IMR-90 (cell line): ENCODE results near the gene POFUT2. TPM values are rescaled to one million over a fixed set of nuclear protein-coding genes. Genes with fewer than 3 reads are reported as not detected.

ENCODE experiments used
- ATAC-seq: fragments of 200-7000 bp; cut with Tn5 transposase; 2 replicates; pipeline ENCODE4 v1.9.1; 2020; ENCODE audit warnings: low read depth, mild to moderate bottlenecking, moderate library complexity
- BruUV-seq: library from RNA; stranded (reverse); fragments of 400-500 nt; replicated peaks from 2 replicates; lab custom pipeline; 2021; lab: Mats Ljungman, UMichigan
- CTCF ChIA-PET: fragments of 300-600 bp; formaldehyde crosslinking; extraction: SDS; loops from one replicate; lab custom pipeline; 2021; ENCODE audit warnings: antibody characterized with exemption; lab: Yijun Ruan, JAX
- POLR2A ChIA-PET: fragments of 300-600 bp; sonication (Branson Sonifier 250); formaldehyde crosslinking; loops from one replicate; lab custom pipeline; 2022; ENCODE audit warnings: antibody characterized with exemption; ENCODE audit not compliant: unreplicated experiment; lab: Charles Lee
- DNase-seq: peaks from one replicate; pipeline ENCODE4 v3.0.0; 2013
- H2AFZ ChIP-seq: replicated peaks from 2 replicates; pipeline ENCODE3; 2013; ENCODE audit warnings: low read length, mild to moderate bottlenecking; ENCODE audit not compliant: poor library complexity
- H2AK5ac ChIP-seq: 2 replicates; pipeline ENCODE4 v1.6.1; 2013; ENCODE audit warnings: low read depth, low read length, inconsistent platforms
- H2AK9ac ChIP-seq: replicated peaks from 2 replicates; pipeline ENCODE3; 2013; ENCODE audit warnings: mild to moderate bottlenecking, low read depth, low read length, moderate library complexity; ENCODE audit not compliant: poor library complexity
- H2BK120ac ChIP-seq: 2 replicates; pipeline ENCODE4 v1.6.1; 2013; ENCODE audit warnings: low read depth, low read length, inconsistent platforms
- H2BK15ac ChIP-seq: 3 replicates; pipeline ENCODE4 v1.6.1; 2013; ENCODE audit warnings: low read depth, low read length, inconsistent platforms
- H2BK20ac ChIP-seq: 2 replicates; pipeline ENCODE4 v1.6.1; 2013; ENCODE audit warnings: low read depth, mild to moderate bottlenecking, inconsistent platforms, low read length, moderate library complexity
- H2BK5ac ChIP-seq: 2 replicates; pipeline ENCODE4 v1.6.1; 2013; ENCODE audit warnings: mild to moderate bottlenecking, low read depth, low read length, inconsistent platforms; ENCODE audit not compliant: poor library complexity, severe bottlenecking
- H3K14ac ChIP-seq: replicated peaks from 2 replicates; pipeline ENCODE4 v1.6.1; 2013; ENCODE audit warnings: low read depth, low read length, inconsistent platforms
- H3K18ac ChIP-seq: 2 replicates; pipeline ENCODE4 v1.6.1; 2013; ENCODE audit warnings: low read depth, low read length, control low read depth
- H3K23ac ChIP-seq: 2 replicates; pipeline ENCODE4 v1.6.1; 2013; ENCODE audit warnings: low read depth, low read length, inconsistent platforms
- H3K27ac ChIP-seq: 2 replicates; pipeline ENCODE4 v1.5.1; 2013; ENCODE audit warnings: mild to moderate bottlenecking, control low read depth, low read length; ENCODE audit not compliant: insufficient read depth
- H3K27me3 ChIP-seq: 2 replicates; pipeline ENCODE4 v1.6.1; 2013; ENCODE audit warnings: low read length; ENCODE audit not compliant: control insufficient read depth, insufficient read depth
- H3K36me3 ChIP-seq: 2 replicates; pipeline ENCODE4 v1.6.1; 2013; ENCODE audit warnings: low read length, mixed read lengths; ENCODE audit not compliant: control insufficient read depth, insufficient read depth
- H3K4ac ChIP-seq: 2 replicates; pipeline ENCODE4 v1.6.1; 2013; ENCODE audit warnings: low read depth, low read length, inconsistent platforms
- H3K4me1 ChIP-seq: 2 replicates; pipeline ENCODE4 v1.6.1; 2013; ENCODE audit warnings: low read length, mixed read lengths; ENCODE audit not compliant: control insufficient read depth, insufficient read depth
- H3K4me2 ChIP-seq: 2 replicates; pipeline ENCODE4 v1.6.1; 2013; ENCODE audit warnings: low read depth, mild to moderate bottlenecking, control low read depth, low read length, moderate library complexity
- H3K4me3 ChIP-seq: 2 replicates; pipeline ENCODE4 v1.5.1; 2013; ENCODE audit warnings: low read depth, mild to moderate bottlenecking, control low read depth, low read length, moderate library complexity; ENCODE audit not compliant: insufficient read depth
- H3K56ac ChIP-seq: 2 replicates; pipeline ENCODE4 v1.6.1; 2013; ENCODE audit warnings: low read length, inconsistent platforms; ENCODE audit not compliant: insufficient read depth; ENCODE audit errors: extremely low read depth
- H3K79me1 ChIP-seq, 2 experiments: 2 replicates each; pipeline ENCODE4 v1.6.1; 2013; ENCODE audit warnings: low read length in 2 of 2, inconsistent platforms in 1 of 2, low read depth in 1 of 2
- H3K9ac ChIP-seq: 2 replicates; pipeline ENCODE4 v1.6.1; 2013; ENCODE audit warnings: low read depth, low read length, control low read depth
- H3K9me1 ChIP-seq: 2 replicates; pipeline ENCODE4 v1.6.1; 2013; ENCODE audit warnings: low read length, inconsistent platforms; ENCODE audit not compliant: insufficient read depth
- H3K9me3 ChIP-seq: 2 replicates; pipeline ENCODE4 v1.6.1; 2013; ENCODE audit warnings: low read length; ENCODE audit not compliant: control insufficient read depth, insufficient read depth
- H4K20me1 ChIP-seq: 2 replicates; pipeline ENCODE4 v1.6.1; 2013; ENCODE audit warnings: low read length, inconsistent platforms; ENCODE audit not compliant: insufficient read depth
- H4K5ac ChIP-seq: 2 replicates; pipeline ENCODE4 v1.6.1; 2013; ENCODE audit warnings: mild to moderate bottlenecking, low read depth, low read length, control low read depth
- H4K8ac ChIP-seq, 2 experiments: 2 replicates each; pipeline ENCODE4 v1.6.1; 2013; ENCODE audit warnings: low read depth in 2 of 2, low read length in 2 of 2, control low read depth in 1 of 2, inconsistent platforms in 1 of 2
- H4K91ac ChIP-seq: 2 replicates; pipeline ENCODE4 v1.6.1; 2013; ENCODE audit warnings: low read depth, low read length, inconsistent platforms; ENCODE audit not compliant: insufficient read depth
- BHLHE40 ChIP-seq: fragments of 150-350 bp; IDR thresholded peaks from 2 replicates; pipeline ENCODE4 v1.6.1; 2016; ENCODE audit warnings: mild to moderate bottlenecking, low read depth, low read length
- CEBPB ChIP-seq: IDR thresholded peaks from 2 replicates; pipeline ENCODE4 v1.6.1; 2012; ENCODE audit warnings: low read depth, low read length, improper control_type of control experiment
- CTCF ChIP-seq: conservative IDR thresholded peaks from 2 replicates; pipeline ENCODE4 v1.5.1; 2012; ENCODE audit warnings: mild to moderate bottlenecking, low read depth, low read length, improper control_type of control experiment
- FOS ChIP-seq: fragments of 150-350 bp; IDR thresholded peaks from 2 replicates; pipeline ENCODE4 v1.6.1; 2016; ENCODE audit warnings: low read depth, low read length
- MAZ ChIP-seq: IDR thresholded peaks from 2 replicates; pipeline ENCODE4 v1.6.1; 2012; ENCODE audit warnings: low read depth, mild to moderate bottlenecking, low read length, improper control_type of control experiment, moderate library complexity, borderline replicate concordance
- NFE2L2 ChIP-seq: fragments of 150-350 bp; IDR thresholded peaks from 2 replicates; pipeline ENCODE4 v1.6.1; 2016; ENCODE audit warnings: low read depth, mild to moderate bottlenecking, low read length
- POLR2A ChIP-seq: IDR thresholded peaks from 2 replicates; pipeline ENCODE4 v1.6.1; 2012; ENCODE audit warnings: mild to moderate bottlenecking, low read depth, low read length
- RAD21 ChIP-seq: IDR thresholded peaks from 2 replicates; pipeline ENCODE4 v1.6.1; 2012; ENCODE audit warnings: low read length, improper control_type of control experiment
- RCOR1 ChIP-seq: IDR thresholded peaks from 2 replicates; pipeline ENCODE4 v1.6.1; 2012; ENCODE audit warnings: mild to moderate bottlenecking, low read length, improper control_type of control experiment; ENCODE audit not compliant: insufficient replicate concordance
- SMC3 ChIP-seq: fragments of 150-350 bp; IDR thresholded peaks from 2 replicates; pipeline ENCODE4 v1.6.1; 2016; ENCODE audit warnings: low read depth, mild to moderate bottlenecking, antibody characterized with exemption, low read length, moderate library complexity
- USF2 ChIP-seq: fragments of 150-350 bp; IDR thresholded peaks from 2 replicates; pipeline ENCODE4 v1.6.1; 2017; ENCODE audit warnings: mild to moderate bottlenecking, antibody characterized with exemption, low read length, low read depth
- WGBS, 2 experiments: methylation state at CpG; one replicate each; pipeline versions ENCODE4 v1.1.5 to v1.1.7; 2013; ENCODE audit warnings: missing lambda C conversion rate in 2 of 2; ENCODE audit not compliant: insufficient read length in 1 of 2; ENCODE audit errors: extremely low coverage in 2 of 2; 5-methylcytosine and 5-hydroxymethylcytosine counted together
- dilution Hi-C: fragments of 300-500 bp; cut with HindIII; formaldehyde crosslinking; loops from one replicate; pipeline ENCODE4 v1.14.3; 2018; ENCODE audit warnings: low sequenced_read_pairs; ENCODE audit not compliant: unreplicated experiment
- in situ Hi-C: fragments of 300-500 bp; cut with MboI; formaldehyde crosslinking; loops from 3 replicates; pipeline ENCODE4 v1.14.3; 2019; ENCODE audit warnings: low sequenced_read_pairs, inconsistent platforms, mixed read lengths
- intact Hi-C: fragments of 100-400 bp; cut with micrococcal nuclease; formaldehyde crosslinking; loops from 2 replicates; pipeline ENCODE4 v1.10.0; 2022
- polyA plus RNA-seq, 3 experiments: library from polyadenylated mRNA; depleted of rRNA; stranded (reverse); fragments of >200 nt; gene quantifications; 2 replicates each; pipeline ENCODE4 v1.2.3, GENCODE V29; 2012; ENCODE audit warnings: low replicate concordance in 1 of 3
- total RNA-seq: library from RNA; depleted of rRNA; stranded (reverse); fragments of >200 nt; gene quantifications from 2 replicates; pipeline ENCODE4 v1.2.3, GENCODE V29; 2012

The POFUT2 gene
- total and polyA plus RNA-seq, 2 of the 4 experiments (the other 2 are of a cell fraction), result 18.8 to 59.3 TPM

- peak overlapping the region; percentile 4; the same call in 2 of the 3 replicates for H2BK15ac ChIP-seq
- peak overlapping the region; percentile 95 for H3K4ac ChIP-seq
- H3K14ac ChIP-seq, result peak overlapping the region; percentile 78
- no TSS peak for BruUV-seq
- peak overlapping the region; percentile 98 for H2AK5ac ChIP-seq
- no peaks in the 10 kb centered on the region for H4K20me1 ChIP-seq
- no peaks in the 10 kb centered on the region for H3K36me3 ChIP-seq
- H3K56ac ChIP-seq, result peak overlapping the region; percentile 29; the same call in 1 of the 2 replicates
- peak overlapping the region; percentile 87 for H4K5ac ChIP-seq
- H3K23ac ChIP-seq, result peak overlapping the region; percentile 65
- peaks cover 0 to 16% of the 10 kb centered on the region in 2 experiments; a peak in 2 of 4 replicates for H3K79me1 ChIP-seq
- H2BK120ac ChIP-seq, result peak overlapping the region; percentile 88
- intact Hi-C loops (no loop called here), in situ Hi-C loops (no loop called here), dilution Hi-C loops (no loop called here)
- H3K9ac ChIP-seq, result peak overlapping the region; percentile 49
- H2AFZ ChIP-seq, result peak overlapping the region; percentile 90
- POLR2A ChIA-PET, result interaction anchor here (0.6 kb wide), 1 partner anchor 67 kb away, joined by 3 read pairs; no protein-coding TSS in a partner anchor
- 10% methylated on average over 18 of the region's 33 CpGs; no CpG with 5 or more reads in 1 of the 2 experiments for WGBS, 2 experiments
- peaks cover 22% of the 10 kb centered on the region for H3K9me1 ChIP-seq
- peak; percentile 93 for DNase-seq
- CTCF ChIA-PET, result no interaction called here
- peak overlapping the region; percentile 66 for H2BK5ac ChIP-seq
- H4K8ac ChIP-seq, result peak overlapping the region; percentile 79 to 80
- H3K9me3 ChIP-seq, result no peaks in the 10 kb centered on the region
- H3K27ac ChIP-seq, result peak overlapping the region; percentile 76
- peak overlapping the region; percentile 80 for H4K91ac ChIP-seq
- peak overlapping the region; percentile 32; the same call in 1 of the 2 replicates for H3K4me2 ChIP-seq
- ATAC-seq, result peak; percentile 79
- no peak for TF ChIP-seq USF2
- TF ChIP-seq FOS, result peak; percentile 66
- TF ChIP-seq RCOR1, result no peak
- peak; percentile 53 for TF ChIP-seq POLR2A
- no peak for TF ChIP-seq CTCF
- peak; percentile 92 for TF ChIP-seq CEBPB
- peak; percentile 92 for TF ChIP-seq MAZ
- TF ChIP-seq BHLHE40, result peak; percentile 76
- 0 out of 2 replicates have a peak, but pooled peaks have one; percentile 18 for TF ChIP-seq RAD21
- TF ChIP-seq NFE2L2, result no peak
- peak; percentile 5; the same call in 1 of the 2 replicates for TF ChIP-seq SMC3
- H3K4me1 ChIP-seq, result peaks cover 31% of the 10 kb centered on the region
- H2AK9ac ChIP-seq, result peak overlapping the region; percentile 85
- peak overlapping the region; percentile 72 for H2BK20ac ChIP-seq
- peak overlapping the region; percentile 77 for H3K18ac ChIP-seq
- H3K27me3 ChIP-seq, result no peaks in the 10 kb centered on the region
- no peak overlapping the region for H3K4me3 ChIP-seq
Measured at GRCh38 chr21:45306832-45307571, 19.3 kb upstream of the POFUT2 start.
